GM21529 (cell line): ENCODE measurements around the gene TMEM225.
A peak's percentile ranks its signal among the peaks of the same experiment; 100 is the strongest.
"Not testable (repeated sequence)": the region's sequence is repeated elsewhere in the genome, so short reads cannot be mapped to it uniquely, and the experiment has no call there.

Experiments
- ATAC-seq: cut with Tn5 transposase; IDR thresholded peaks from one replicate; pipeline ENCODE4 v1.9.1; 2021; ENCODE audit not compliant: unreplicated experiment

TMEM225 gene

GRCh38 chr11:123885570-123885969, at the start of gene TMEM225:
Gene TMEM225, minus strand, starts transcription at chr11:123885670. Its CDS starts 245 bp downstream, at chr11:123885425.
- ATAC-seq = no peak

GRCh38 chr11:123924027-123924426, 38.6 kb upstream of the TMEM225 start:
- no peak for ATAC-seq

- no peak for ATAC-seq
Measured at GRCh38 chr11:123920943-123921342, 35.5 kb upstream of the TMEM225 start.

GRCh38 chr11:123905826-123906225, 20.4 kb upstream of the TMEM225 start:
- no peak for ATAC-seq

- no peak for ATAC-seq
Measured at GRCh38 chr11:123904932-123905331, 19.5 kb upstream of the TMEM225 start.

- ATAC-seq = peak; percentile 96
Measured at GRCh38 chr11:123903932-123904331, 18.5 kb upstream of the TMEM225 start.

GRCh38 chr11:123901867-123902266, 16.4 kb upstream of the TMEM225 start, which contains the start of gene OR8D4:
Gene OR8D4, plus strand, starts transcription at chr11:123902167. Its CDS starts 4,265 bp downstream, at chr11:123906432.
- no peak for ATAC-seq

- no peak for ATAC-seq
Measured at GRCh38 chr11:123899792-123900191, 14.3 kb upstream of the TMEM225 start.

- no peak for ATAC-seq
Measured at GRCh38 chr11:123892031-123892430, 6.6 kb upstream of the TMEM225 start.

- ATAC-seq = no peak
Measured at GRCh38 chr11:123880912-123881311, 4.6 kb downstream of the TMEM225 start.

GRCh38 chr11:123867795-123868194, 17.7 kb downstream of the TMEM225 start:
- ATAC-seq = not testable (repeated sequence)

GRCh38 chr11:123865293-123865692, 20.2 kb downstream of the TMEM225 start:
- ATAC-seq = not testable (repeated sequence)

GRCh38 chr11:123859731-123860130, 25.7 kb downstream of the TMEM225 start:
- ATAC-seq = no peak

- no peak for ATAC-seq
Measured at GRCh38 chr11:123856444-123856843, 29.0 kb downstream of the TMEM225 start.

- ATAC-seq = no peak
Measured at GRCh38 chr11:123853038-123853437, 32.4 kb downstream of the TMEM225 start.

GRCh38 chr11:123852321-123852720, 33.1 kb downstream of the TMEM225 start:
- ATAC-seq = no peak

GRCh38 chr11:123851110-123851509, 34.4 kb downstream of the TMEM225 start:
- no peak for ATAC-seq

GRCh38 chr11:123841174-123841573, 44.3 kb downstream of the TMEM225 start:
- ATAC-seq = no peak

GRCh38 chr11:123839131-123839530, 46.3 kb downstream of the TMEM225 start:
- ATAC-seq = no peak

- no peak for ATAC-seq
Measured at GRCh38 chr11:123838659-123839058, 46.8 kb downstream of the TMEM225 start.

GRCh38 chr11:123838199-123838598, 47.3 kb downstream of the TMEM225 start:
- ATAC-seq = no peak

- ATAC-seq = no peak
Measured at GRCh38 chr11:123833095-123833494, 52.4 kb downstream of the TMEM225 start.
